GM12878 (cell line): ENCODE measurements around the gene LIPF.

Source experiments
- CBX5 ChIP-seq: sonication (generic); IDR thresholded peaks from 2 replicates; pipeline ENCODE4 v1.6.1; 2016; ENCODE audit warnings: low read depth, moderate library complexity, mild to moderate bottlenecking, inconsistent platforms
- KLF5 ChIP-seq: fragments of 450-650 bp; IDR thresholded peaks from 2 replicates; pipeline ENCODE4 v1.6.1; 2014; ENCODE audit warnings: mild to moderate bottlenecking; ENCODE audit not compliant: partially characterized antibody
- NFXL1 ChIP-seq: fragments of 450-650 bp; IDR thresholded peaks from 2 replicates; pipeline ENCODE4 v1.6.1; 2017; ENCODE audit warnings: antibody characterized with exemption, mild to moderate bottlenecking, borderline replicate concordance
- TF ChIP-seq, protein P1 (sequence below): IDR thresholded peaks from 2 replicates; pipeline ENCODE4 v1.6.1; 2012; ENCODE audit warnings: mild to moderate bottlenecking, low read depth, low read length

DNA sequence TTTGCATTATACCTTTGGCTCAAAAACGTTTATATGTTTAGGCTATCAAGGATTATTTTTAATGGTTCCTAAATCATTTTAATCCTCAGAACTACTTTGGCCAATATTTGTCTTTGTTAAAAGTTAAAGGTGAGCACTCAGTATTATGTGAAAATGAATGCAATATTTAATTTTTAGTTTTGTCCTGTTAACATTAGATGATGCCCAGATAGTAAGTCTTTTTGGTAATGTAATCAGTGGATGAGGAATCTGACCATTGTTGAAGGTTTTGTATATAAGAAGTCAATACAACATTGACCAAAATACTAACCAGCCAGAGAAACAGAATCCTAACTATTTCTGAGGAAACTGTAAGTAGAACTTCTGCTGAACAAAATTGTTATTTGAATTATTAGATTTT is at the start of gene LIPF:
- no peak for TF ChIP-seq CBX5
- TF ChIP-seq KLF5, result no peak
- no peak for TF ChIP-seq NFXL1
- TF ChIP-seq, protein P1, sequence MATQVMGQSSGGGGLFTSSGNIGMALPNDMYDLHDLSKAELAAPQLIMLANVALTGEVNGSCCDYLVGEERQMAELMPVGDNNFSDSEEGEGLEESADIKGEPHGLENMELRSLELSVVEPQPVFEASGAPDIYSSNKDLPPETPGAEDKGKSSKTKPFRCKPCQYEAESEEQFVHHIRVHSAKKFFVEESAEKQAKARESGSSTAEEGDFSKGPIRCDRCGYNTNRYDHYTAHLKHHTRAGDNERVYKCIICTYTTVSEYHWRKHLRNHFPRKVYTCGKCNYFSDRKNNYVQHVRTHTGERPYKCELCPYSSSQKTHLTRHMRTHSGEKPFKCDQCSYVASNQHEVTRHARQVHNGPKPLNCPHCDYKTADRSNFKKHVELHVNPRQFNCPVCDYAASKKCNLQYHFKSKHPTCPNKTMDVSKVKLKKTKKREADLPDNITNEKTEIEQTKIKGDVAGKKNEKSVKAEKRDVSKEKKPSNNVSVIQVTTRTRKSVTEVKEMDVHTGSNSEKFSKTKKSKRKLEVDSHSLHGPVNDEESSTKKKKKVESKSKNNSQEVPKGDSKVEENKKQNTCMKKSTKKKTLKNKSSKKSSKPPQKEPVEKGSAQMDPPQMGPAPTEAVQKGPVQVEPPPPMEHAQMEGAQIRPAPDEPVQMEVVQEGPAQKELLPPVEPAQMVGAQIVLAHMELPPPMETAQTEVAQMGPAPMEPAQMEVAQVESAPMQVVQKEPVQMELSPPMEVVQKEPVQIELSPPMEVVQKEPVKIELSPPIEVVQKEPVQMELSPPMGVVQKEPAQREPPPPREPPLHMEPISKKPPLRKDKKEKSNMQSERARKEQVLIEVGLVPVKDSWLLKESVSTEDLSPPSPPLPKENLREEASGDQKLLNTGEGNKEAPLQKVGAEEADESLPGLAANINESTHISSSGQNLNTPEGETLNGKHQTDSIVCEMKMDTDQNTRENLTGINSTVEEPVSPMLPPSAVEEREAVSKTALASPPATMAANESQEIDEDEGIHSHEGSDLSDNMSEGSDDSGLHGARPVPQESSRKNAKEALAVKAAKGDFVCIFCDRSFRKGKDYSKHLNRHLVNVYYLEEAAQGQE, result no peak
